Endothelial cell of umbilical vein (primary cell): ENCODE data around the gene MAML3.

Source experiments
- POLR2A ChIP-seq: IDR thresholded peaks from 2 replicates; pipeline ENCODE4 v1.6.1; 2012; ENCODE audit warnings: low read depth, mild to moderate bottlenecking, control low read depth, low read length
- TF ChIP-seq, protein P1 (sequence below), 2 donors: IDR thresholded peaks; 1 replicate in 1 of 2; 2 replicates in 1 of 2; pipeline ENCODE4 v1.5.1; 2011; ENCODE audit warnings: low read length in 2 of 2, mild to moderate bottlenecking in 2 of 2, moderate library complexity in 2 of 2, control low read depth in 1 of 2, inconsistent platforms in 1 of 2, low read depth in 1 of 2; ENCODE audit not compliant: insufficient read depth in 1 of 2; ENCODE audit errors: extremely low read depth in 1 of 2

DNA sequence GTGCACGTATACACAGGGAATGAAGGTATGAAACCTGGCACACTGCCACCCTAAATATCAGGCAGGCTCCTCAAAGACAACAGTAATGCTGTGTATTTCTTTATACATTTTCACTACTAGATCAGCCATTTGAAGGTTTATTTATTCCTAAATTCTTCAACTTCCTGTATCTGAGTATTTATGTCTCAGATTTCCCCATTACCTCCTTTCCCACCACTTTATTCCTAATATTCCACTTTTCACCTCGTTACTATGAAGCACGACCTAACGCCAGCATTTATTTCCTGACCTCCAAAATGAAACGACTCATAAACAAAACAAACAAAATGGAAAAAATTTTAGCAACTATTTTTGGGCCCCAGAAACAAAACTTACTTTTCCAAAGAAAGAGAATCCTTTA, 69.6 kb downstream of the MAML3 start:
- TF ChIP-seq, protein P1, sequence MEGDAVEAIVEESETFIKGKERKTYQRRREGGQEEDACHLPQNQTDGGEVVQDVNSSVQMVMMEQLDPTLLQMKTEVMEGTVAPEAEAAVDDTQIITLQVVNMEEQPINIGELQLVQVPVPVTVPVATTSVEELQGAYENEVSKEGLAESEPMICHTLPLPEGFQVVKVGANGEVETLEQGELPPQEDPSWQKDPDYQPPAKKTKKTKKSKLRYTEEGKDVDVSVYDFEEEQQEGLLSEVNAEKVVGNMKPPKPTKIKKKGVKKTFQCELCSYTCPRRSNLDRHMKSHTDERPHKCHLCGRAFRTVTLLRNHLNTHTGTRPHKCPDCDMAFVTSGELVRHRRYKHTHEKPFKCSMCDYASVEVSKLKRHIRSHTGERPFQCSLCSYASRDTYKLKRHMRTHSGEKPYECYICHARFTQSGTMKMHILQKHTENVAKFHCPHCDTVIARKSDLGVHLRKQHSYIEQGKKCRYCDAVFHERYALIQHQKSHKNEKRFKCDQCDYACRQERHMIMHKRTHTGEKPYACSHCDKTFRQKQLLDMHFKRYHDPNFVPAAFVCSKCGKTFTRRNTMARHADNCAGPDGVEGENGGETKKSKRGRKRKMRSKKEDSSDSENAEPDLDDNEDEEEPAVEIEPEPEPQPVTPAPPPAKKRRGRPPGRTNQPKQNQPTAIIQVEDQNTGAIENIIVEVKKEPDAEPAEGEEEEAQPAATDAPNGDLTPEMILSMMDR (IDR thresholded peaks at IDR 0.05; ENCODE audit: extremely low read depth in 1 of 2, insufficient read depth in 1 of 2, low read depth in 1 of 2, low read length in 2 of 2): no peak
- no peak for TF ChIP-seq POLR2A
